ENCODE measurements around the gene POU2AF3.
"Not testable (repeated sequence)": the region's sequence is repeated elsewhere in the genome, so short reads cannot be mapped to it uniquely, and the experiment has no call there.

POU2AF3 gene

DNA sequence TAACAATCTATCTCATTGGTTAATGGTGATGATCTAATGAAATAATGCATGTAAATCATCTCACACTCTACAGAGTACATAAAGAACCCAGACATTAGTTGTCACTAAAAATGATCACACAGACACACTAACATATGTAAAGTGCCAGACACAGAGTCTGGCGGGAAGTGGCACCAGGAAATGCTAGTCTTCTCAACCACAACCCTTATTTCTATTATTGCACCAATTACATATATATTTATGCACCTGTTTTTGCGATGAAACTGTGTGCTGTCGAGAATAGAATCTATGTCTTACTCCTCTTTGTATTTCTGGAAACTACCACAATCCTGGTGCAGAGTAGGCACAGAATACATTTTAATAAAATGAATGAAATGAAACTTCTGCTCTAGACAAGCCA, 25.9 kb upstream of the POU2AF3 start:
- Histone ChIP-seq H3K9me3 (no peaks in the 10 kb centered on the region), H3K4me1 (ENCODE audit: control insufficient read depth in 1 of 2, insufficient read depth in 1 of 2, low read depth in 1 of 2, low read length in 1 of 2) (no peaks in the 10 kb centered on the region), H3K27me3 (peaks cover 4% of the 10 kb centered on the region), H3K4me3 (ENCODE audit: low read depth in 1 of 2, low read length in 1 of 2) (no peak overlapping the region), H3K36me3 (no peaks in the 10 kb centered on the region), H3K27ac (no peak overlapping the region)
- TF ChIP-seq, protein P1, sequence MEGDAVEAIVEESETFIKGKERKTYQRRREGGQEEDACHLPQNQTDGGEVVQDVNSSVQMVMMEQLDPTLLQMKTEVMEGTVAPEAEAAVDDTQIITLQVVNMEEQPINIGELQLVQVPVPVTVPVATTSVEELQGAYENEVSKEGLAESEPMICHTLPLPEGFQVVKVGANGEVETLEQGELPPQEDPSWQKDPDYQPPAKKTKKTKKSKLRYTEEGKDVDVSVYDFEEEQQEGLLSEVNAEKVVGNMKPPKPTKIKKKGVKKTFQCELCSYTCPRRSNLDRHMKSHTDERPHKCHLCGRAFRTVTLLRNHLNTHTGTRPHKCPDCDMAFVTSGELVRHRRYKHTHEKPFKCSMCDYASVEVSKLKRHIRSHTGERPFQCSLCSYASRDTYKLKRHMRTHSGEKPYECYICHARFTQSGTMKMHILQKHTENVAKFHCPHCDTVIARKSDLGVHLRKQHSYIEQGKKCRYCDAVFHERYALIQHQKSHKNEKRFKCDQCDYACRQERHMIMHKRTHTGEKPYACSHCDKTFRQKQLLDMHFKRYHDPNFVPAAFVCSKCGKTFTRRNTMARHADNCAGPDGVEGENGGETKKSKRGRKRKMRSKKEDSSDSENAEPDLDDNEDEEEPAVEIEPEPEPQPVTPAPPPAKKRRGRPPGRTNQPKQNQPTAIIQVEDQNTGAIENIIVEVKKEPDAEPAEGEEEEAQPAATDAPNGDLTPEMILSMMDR (IDR thresholded peaks at IDR 0.05) = no peak

- no peaks in the 10 kb centered on the region for H3K36me3 ChIP-seq
- H3K9me3 ChIP-seq = no peaks in the 10 kb centered on the region
- no peak overlapping the region for H3K4me3 ChIP-seq (ENCODE audit: low read depth in 1 of 2, low read length in 1 of 2)
- no peak overlapping the region for H3K27ac ChIP-seq
- H3K27me3 ChIP-seq = no peaks in the 10 kb centered on the region
- H3K4me1 ChIP-seq (ENCODE audit: control insufficient read depth in 1 of 2, insufficient read depth in 1 of 2, low read depth in 1 of 2, low read length in 1 of 2) = no peaks in the 10 kb centered on the region
- TF ChIP-seq, protein P1 (IDR thresholded peaks at IDR 0.05) = no peak
Measured at GRCh38 chr11:111282562-111283075, 15.7 kb upstream of the POU2AF3 start.

GRCh38 chr11:111283945-111284481, 14.3 kb upstream of the POU2AF3 start:
- H3K4me3 ChIP-seq (ENCODE audit: low read depth in 1 of 2, low read length in 1 of 2) = no peak overlapping the region
- no peaks in the 10 kb centered on the region for H3K9me3 ChIP-seq
- TF ChIP-seq, protein P1 (IDR thresholded peaks at IDR 0.05) = no peak
- no peaks in the 10 kb centered on the region for H3K36me3 ChIP-seq
- H3K4me1 ChIP-seq (ENCODE audit: control insufficient read depth in 1 of 2, insufficient read depth in 1 of 2, low read depth in 1 of 2, low read length in 1 of 2) = no peaks in the 10 kb centered on the region
- no peaks in the 10 kb centered on the region for H3K27me3 ChIP-seq
- H3K27ac ChIP-seq = no peak overlapping the region

DNA sequence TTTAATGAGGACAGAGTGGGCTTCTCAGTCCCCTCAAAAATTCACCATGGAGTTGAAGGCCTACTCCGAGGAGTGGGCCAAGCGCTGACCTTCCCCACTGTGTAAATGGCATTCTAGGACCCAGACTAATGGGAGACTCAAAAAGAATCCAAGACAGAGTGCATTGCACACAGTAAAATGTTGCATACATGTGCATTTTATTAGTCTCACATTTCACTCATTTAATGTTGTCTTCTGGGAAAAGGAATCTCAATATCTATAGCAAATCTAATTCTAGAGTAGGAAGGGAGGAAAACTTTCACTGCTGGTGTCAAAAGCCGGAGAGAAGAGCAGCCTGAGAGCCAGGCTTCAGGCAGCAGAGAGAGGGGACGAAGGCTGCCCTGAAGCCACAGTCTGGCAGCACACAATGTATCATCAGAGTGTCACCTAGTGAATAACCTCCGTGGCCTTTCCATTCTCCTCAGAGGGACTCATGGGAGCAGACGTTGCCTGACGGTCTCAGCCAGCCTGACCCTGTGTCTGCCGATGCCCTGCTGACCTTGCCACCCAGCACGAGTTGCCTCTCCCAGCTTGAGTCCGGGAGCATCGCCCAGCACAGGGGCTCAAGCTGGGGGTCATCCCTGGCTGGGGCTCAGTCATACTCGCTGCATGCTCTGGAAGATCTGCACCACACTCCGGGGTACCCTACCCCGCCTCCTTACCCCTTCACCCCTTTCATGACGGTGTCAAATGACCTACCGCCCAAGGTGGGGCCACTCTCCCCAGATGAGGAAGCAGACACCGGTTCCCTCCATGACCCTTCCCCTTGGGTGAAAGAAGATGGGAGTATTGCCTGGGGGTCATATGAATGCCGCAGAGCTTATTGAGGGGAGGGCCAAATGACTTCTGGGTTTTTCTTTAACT, 12.9 kb upstream of the POU2AF3 start:
- H3K36me3 ChIP-seq = no peaks in the 10 kb centered on the region
- H3K27me3 ChIP-seq = no peaks in the 10 kb centered on the region
- TF ChIP-seq, protein P1 (IDR thresholded peaks at IDR 0.05) = no peak
- no peaks in the 10 kb centered on the region for H3K4me1 ChIP-seq (ENCODE audit: control insufficient read depth in 1 of 2, insufficient read depth in 1 of 2, low read depth in 1 of 2, low read length in 1 of 2)
- no peak overlapping the region for H3K4me3 ChIP-seq (ENCODE audit: low read depth in 1 of 2, low read length in 1 of 2)
- H3K27ac ChIP-seq = no peak overlapping the region
- no peaks in the 10 kb centered on the region for H3K9me3 ChIP-seq

DNA sequence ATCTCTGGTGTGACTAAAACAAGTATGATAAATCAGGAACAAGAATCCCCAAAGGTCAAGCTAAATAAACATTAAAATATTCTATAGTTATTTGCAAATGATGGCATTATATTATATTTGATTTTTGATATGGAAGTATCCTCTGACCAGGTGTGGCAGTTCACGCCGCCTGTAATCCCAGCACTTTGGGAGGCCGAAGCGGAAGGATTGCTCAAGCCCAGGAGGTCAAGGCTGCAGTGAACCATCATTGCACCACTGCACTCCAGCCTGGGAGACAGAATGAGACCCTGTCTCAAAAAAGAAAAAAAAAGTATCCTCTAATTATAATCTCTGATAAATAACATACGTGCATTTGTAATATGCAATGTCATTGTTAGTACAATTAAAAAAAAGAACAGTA, 6.6 kb upstream of the POU2AF3 start:
- Histone ChIP-seq H3K27ac (no peak overlapping the region), H3K4me1 (ENCODE audit: control insufficient read depth in 1 of 2, insufficient read depth in 1 of 2, low read depth in 1 of 2, low read length in 1 of 2) (no peaks in the 10 kb centered on the region), H3K4me3 (ENCODE audit: low read depth in 1 of 2, low read length in 1 of 2) (no peak overlapping the region), H3K27me3 (peaks cover 3% of the 10 kb centered on the region), H3K9me3 (no peaks in the 10 kb centered on the region), H3K36me3 (no peaks in the 10 kb centered on the region)
- TF ChIP-seq, protein P1 (IDR thresholded peaks at IDR 0.05) = no peak

DNA sequence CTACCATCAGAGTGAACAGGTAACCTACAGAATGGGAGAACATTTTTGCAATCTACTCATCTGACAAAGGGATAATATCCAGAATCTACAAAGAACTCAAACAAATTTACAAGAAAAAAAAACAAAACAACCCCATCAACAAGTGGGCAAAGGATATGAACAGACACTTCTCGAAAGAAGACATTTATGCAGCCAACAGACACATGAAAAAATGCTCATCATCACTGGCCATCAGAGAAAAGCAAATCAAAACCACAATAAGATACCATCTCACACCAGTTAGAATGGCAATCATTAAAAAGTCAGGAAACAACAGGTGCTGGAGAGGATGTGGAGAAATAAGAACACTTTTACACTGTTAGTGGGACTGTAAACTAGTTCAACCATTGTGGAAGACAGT, 5.9 kb upstream of the POU2AF3 start:
- not testable (repeated sequence) for H3K27ac ChIP-seq; H3K36me3 ChIP-seq; H3K4me3 ChIP-seq (ENCODE audit: low read depth in 1 of 2, low read length in 1 of 2); H3K27me3 ChIP-seq; H3K9me3 ChIP-seq; H3K4me1 ChIP-seq (ENCODE audit: control insufficient read depth in 1 of 2, insufficient read depth in 1 of 2, low read depth in 1 of 2, low read length in 1 of 2)

Data from neutrophil (primary cell).